Endodermal cell (in vitro differentiated cells): ENCODE results near the gene NASP. TPM values are rescaled to one million over a fixed set of nuclear protein-coding genes. Genes with fewer than 3 reads are reported as not detected.
"Not testable (repeated sequence)": the region's sequence is repeated elsewhere in the genome, so short reads cannot be mapped to it uniquely, and the experiment has no call there.

Experiments
- DNase-seq: peaks from one replicate; pipeline ENCODE4 v3.0.0-alpha.2; 2017
- H3K27ac ChIP-seq: 2 replicates; pipeline ENCODE4 v1.5.1; 2013; ENCODE audit warnings: mild to moderate bottlenecking, low read depth, low read length, moderate library complexity
- H3K27me3 ChIP-seq: 2 replicates; pipeline ENCODE4 v1.6.1; 2013; ENCODE audit warnings: mild to moderate bottlenecking, low read length, moderate library complexity; ENCODE audit not compliant: insufficient read depth, control insufficient read depth, poor library complexity, severe bottlenecking
- H3K36me3 ChIP-seq: 2 replicates; pipeline ENCODE4 v1.7.0; 2013; ENCODE audit warnings: mild to moderate bottlenecking, low read length, moderate library complexity; ENCODE audit not compliant: control insufficient read depth, insufficient read depth
- H3K4me1 ChIP-seq: one replicate; pipeline ENCODE4 v1.7.0; 2013; ENCODE audit warnings: low read length; ENCODE audit not compliant: control insufficient read depth, insufficient read depth
- H3K4me3 ChIP-seq: 2 replicates; pipeline ENCODE4 v1.5.1; 2013; ENCODE audit warnings: mild to moderate bottlenecking, low read length, moderate library complexity
- H3K9ac ChIP-seq: 2 replicates; pipeline ENCODE4 v1.6.1; 2013; ENCODE audit warnings: mild to moderate bottlenecking, low read length, moderate library complexity; ENCODE audit not compliant: poor library complexity, severe bottlenecking; ENCODE audit errors: extremely low read depth
- H3K9me3 ChIP-seq: 2 replicates; pipeline ENCODE4 v1.6.1; 2013; ENCODE audit warnings: mild to moderate bottlenecking, low read length, moderate library complexity; ENCODE audit not compliant: control insufficient read depth
- H3K27ac Mint-ChIP-seq: 2 replicates; pipeline ENCODE4 v1.8.0; 2020; ENCODE audit warnings: mixed read lengths
- H3K27me3 Mint-ChIP-seq: 2 replicates; pipeline ENCODE4 v1.8.0; 2021; ENCODE audit warnings: mild to moderate bottlenecking, mixed read lengths; ENCODE audit not compliant: insufficient read depth
- H3K36me3 Mint-ChIP-seq: 2 replicates; pipeline ENCODE4 v1.8.0; 2020; ENCODE audit warnings: low read depth, mixed read lengths
- H3K4me1 Mint-ChIP-seq: 2 replicates; pipeline ENCODE4 v1.8.0; 2020; ENCODE audit warnings: mixed read lengths
- H3K4me3 Mint-ChIP-seq: 2 replicates; pipeline ENCODE4 v1.8.0; 2020; ENCODE audit warnings: mild to moderate bottlenecking, moderate library complexity, mixed read lengths
- H3K9me3 Mint-ChIP-seq: 2 replicates; pipeline ENCODE4 v1.8.0; 2020; ENCODE audit warnings: mild to moderate bottlenecking, mixed read lengths
- WGBS, 2 experiments: methylation state at CpG; one replicate each; pipeline versions ENCODE4 v1.1.5 to v1.1.7; 2013; ENCODE audit warnings: missing lambda C conversion rate in 2 of 2, mixed read lengths in 1 of 2; ENCODE audit not compliant: insufficient coverage in 1 of 2, insufficient read length in 1 of 2; 5-methylcytosine and 5-hydroxymethylcytosine counted together
- total RNA-seq, 2 donors: library from RNA; stranded (reverse); fragmentation: NEBNext Ultra II Directional in 1 of 2; extraction: Animal tissue kit (Norgen Biotek cat#: 25700) in 1 of 2; gene quantifications; 2 replicates in 1 of 2; 3 replicates in 1 of 2; pipeline ENCODE4 v1.2.1, GENCODE V29; 2021
- TF ChIP-seq, protein P1 (sequence below): fragments of 200-600 bp; sonication (generic); conservative IDR thresholded peaks from 2 replicates; pipeline ENCODE4 v1.5.0; 2021; ENCODE audit warnings: antibody characterized with exemption, mild to moderate bottlenecking

Gene NASP
- total RNA-seq, 2 donors from 2014 or later = 368 to 385 TPM

DNA sequence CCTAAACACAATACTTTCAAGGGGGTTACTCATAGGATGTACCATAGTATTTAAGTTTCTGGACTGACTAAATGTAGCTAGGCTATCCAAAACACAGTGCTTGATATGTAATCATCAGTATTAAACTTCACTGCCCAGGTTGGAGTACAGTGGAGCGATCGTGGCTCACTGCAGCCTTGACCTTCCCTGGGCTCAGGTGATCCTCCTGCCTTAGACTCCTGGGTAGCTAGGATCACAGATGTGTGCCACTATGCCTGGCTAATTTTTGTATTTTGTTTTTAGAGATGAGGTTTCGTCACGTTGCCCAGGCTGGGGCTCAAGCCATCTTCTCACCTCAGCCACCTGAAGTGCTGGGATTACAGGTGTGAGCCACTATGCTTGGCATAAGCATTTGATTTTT lies 10.6 kb downstream of the NASP start:
- H3K9me3 Mint-ChIP-seq = no peaks in the 10 kb centered on the region
- H3K27ac Mint-ChIP-seq = no peak overlapping the region
- DNase-seq = no peak
- H3K9ac ChIP-seq = no peak overlapping the region
- TF ChIP-seq, protein P1, sequence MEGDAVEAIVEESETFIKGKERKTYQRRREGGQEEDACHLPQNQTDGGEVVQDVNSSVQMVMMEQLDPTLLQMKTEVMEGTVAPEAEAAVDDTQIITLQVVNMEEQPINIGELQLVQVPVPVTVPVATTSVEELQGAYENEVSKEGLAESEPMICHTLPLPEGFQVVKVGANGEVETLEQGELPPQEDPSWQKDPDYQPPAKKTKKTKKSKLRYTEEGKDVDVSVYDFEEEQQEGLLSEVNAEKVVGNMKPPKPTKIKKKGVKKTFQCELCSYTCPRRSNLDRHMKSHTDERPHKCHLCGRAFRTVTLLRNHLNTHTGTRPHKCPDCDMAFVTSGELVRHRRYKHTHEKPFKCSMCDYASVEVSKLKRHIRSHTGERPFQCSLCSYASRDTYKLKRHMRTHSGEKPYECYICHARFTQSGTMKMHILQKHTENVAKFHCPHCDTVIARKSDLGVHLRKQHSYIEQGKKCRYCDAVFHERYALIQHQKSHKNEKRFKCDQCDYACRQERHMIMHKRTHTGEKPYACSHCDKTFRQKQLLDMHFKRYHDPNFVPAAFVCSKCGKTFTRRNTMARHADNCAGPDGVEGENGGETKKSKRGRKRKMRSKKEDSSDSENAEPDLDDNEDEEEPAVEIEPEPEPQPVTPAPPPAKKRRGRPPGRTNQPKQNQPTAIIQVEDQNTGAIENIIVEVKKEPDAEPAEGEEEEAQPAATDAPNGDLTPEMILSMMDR = no peak
- H3K4me1 Mint-ChIP-seq = peaks cover 5% of the 10 kb centered on the region
- 98 to 100% methylated on average over 2 to 4 of the region's 4 CpGs for WGBS, 2 experiments
- no peak overlapping the region for H3K27ac ChIP-seq
- H3K36me3 ChIP-seq = peaks cover 90% of the 10 kb centered on the region
- no peaks in the 10 kb centered on the region for H3K27me3 ChIP-seq
- H3K27me3 Mint-ChIP-seq = no peaks in the 10 kb centered on the region
- no peak overlapping the region for H3K4me3 Mint-ChIP-seq
- no peak overlapping the region for H3K4me3 ChIP-seq
- H3K9me3 ChIP-seq = no peaks in the 10 kb centered on the region
- H3K36me3 Mint-ChIP-seq = peaks cover 66% of the 10 kb centered on the region
- H3K4me1 ChIP-seq = no peaks in the 10 kb centered on the region

DNA sequence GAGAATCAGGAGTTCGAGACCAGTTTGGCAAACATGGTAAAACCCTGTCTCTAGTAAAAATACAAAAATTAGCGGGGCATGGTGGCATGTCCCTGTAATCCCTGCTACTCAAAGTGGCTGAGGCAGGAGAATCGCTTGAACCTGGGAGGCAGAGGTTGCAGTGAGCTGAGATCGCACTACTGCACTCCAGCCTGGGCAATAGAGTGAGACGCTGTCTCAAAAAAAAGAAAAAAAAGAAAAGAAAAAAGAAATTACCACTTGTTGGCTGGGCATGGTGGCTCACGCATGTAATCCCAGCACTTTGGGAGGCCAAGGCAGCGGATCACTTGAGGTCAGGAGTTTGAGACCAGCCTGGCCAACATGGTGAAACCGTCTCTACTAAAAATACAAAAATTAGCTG lies 12.9 kb downstream of the NASP start:
- H3K9ac ChIP-seq, H3K9me3 Mint-ChIP-seq, H3K27ac Mint-ChIP-seq, DNase-seq, H3K4me1 ChIP-seq, H3K27me3 Mint-ChIP-seq, H3K4me1 Mint-ChIP-seq, H3K9me3 ChIP-seq, H3K4me3 ChIP-seq, H3K4me3 Mint-ChIP-seq, H3K27me3 ChIP-seq, H3K27ac ChIP-seq: not testable (repeated sequence)
- peaks cover 74% of the 10 kb centered on the region for H3K36me3 Mint-ChIP-seq
- 96 to 98% methylated on average over 8 of the region's 8 CpGs for whole genome bisulfite sequencing, 2 experiments
- peaks cover 79% of the 10 kb centered on the region for H3K36me3 ChIP-seq

DNA sequence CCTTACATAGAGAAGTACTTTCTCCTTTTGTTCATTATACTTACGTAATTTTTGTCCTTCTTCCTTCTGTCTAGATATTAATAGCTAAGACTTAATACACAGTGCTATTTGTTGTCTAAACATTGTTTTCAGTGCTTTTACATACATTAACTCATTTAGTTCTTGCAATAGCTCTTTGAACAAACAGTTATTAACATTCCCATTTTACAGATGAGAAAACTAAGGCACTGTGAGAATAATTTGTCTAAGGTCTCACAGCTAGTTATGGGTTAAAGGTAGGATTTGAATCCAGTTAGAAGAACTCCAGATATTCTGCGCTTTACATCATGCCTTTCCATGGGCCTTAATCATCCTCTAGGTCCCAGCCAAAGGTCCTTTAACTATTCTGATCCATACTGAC lies 20.4 kb downstream of the NASP start:
- no peaks in the 10 kb centered on the region for H3K27me3 Mint-ChIP-seq
- peaks cover 78% of the 10 kb centered on the region for H3K36me3 ChIP-seq

More for the DNA sequence above, 20.4 kb downstream of the NASP start:
- Histone ChIP-seq H3K9ac (no peak overlapping the region), H3K4me1 (no peaks in the 10 kb centered on the region), H3K27ac (no peak overlapping the region), H3K9me3 (no peaks in the 10 kb centered on the region), H3K4me3 (no peak overlapping the region), H3K27me3 (no peaks in the 10 kb centered on the region)
- H3K36me3 Mint-ChIP-seq = peaks cover 73% of the 10 kb centered on the region
- peaks cover 2% of the 10 kb centered on the region for H3K4me1 Mint-ChIP-seq
- H3K9me3 Mint-ChIP-seq = no peaks in the 10 kb centered on the region
- 100% methylated on average over 1 to 2 of the region's 2 CpGs for WGBS, 2 experiments
- no peak for DNase-seq
- H3K4me3 Mint-ChIP-seq = no peak overlapping the region
- no peak overlapping the region for H3K27ac Mint-ChIP-seq
- TF ChIP-seq, protein P1 = no peak
